GM18526 (cell line): ENCODE measurements around the gene ABCG4.

Experiments
- POLR2A ChIP-seq: IDR thresholded peaks from 3 replicates; pipeline ENCODE4 v1.6.1; 2011; ENCODE audit not compliant: insufficient read length; ENCODE audit errors: extremely low read depth

The ABCG4 gene

DNA sequence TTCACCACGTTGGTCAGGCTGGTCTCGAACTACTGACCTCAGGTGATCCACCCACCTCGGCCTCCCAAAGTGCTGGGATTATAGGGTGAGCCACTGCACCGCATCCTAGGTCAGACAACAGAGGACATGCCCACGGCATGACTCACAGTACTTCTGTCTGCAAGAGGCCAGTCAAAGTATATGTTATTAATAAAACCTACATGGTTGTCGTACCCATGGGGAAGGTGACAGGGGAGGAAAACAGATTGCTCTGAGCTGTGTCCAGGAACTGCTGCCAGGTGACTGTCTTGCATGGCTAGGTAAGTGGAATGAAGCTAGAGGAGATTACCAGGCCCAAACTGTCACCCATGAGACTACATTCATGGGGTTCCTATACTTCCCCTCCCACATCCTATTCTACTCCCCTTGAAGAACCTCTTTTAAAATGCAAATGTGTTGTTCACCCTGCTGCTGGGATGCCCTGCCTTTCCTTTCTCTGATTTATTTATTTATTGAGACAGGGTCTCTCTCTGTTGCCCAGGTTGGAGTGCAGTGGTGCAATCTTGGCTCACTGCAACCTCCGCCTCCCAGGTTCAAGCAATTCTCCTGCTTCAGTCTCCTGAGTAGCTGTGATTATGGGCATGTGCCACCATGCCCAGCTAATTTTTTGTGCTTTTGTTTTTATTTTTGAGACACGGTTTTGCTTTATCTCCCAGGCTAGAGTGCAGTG is 17.7 kb downstream of the ABCG4 start:
- no peak for TF ChIP-seq POLR2A

GRCh38 chr11:119167933-119168332 is 19.1 kb downstream of the ABCG4 start:
- TF ChIP-seq POLR2A, result no peak

DNA sequence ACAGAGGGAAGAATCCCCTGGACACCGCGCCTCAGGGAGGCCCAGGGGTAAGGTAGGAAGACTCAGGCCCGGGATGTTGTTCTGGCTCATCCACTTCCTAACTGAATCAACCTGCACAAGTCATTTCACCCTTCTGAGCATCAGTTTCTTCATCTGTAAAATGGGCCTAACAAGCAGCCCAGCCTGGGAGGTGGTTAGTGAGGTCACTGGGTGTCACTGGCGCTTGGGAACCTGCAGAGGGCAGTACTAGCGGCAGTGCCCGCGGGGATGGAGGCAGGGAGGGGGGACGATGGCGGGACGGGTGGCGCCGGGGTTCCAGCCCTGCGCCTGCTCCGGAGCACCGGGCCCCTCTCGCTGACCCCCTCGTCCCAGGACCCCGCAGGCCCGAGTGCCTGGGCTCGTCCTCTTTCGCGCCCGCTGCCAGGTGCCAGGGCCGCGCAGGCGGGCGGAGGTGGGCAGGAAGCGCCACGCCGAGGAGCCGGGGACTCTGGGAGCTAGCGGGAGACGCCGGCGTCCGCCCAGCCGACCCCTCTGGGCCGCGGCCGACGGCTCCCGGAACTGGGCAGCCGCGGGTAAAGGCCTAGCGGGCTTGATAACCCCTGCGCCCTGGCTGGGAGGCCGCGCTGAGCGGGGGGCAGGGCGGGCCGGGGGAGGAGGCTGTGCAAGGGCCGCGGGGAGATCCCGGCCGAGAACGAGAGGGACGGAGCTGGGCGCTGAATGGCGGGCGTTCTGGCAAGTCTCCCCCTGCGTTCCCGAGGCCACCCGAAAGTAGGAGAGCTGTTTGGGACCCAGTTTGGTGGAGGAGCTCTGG is 19.8 kb downstream of the ABCG4 start, which contains the start of gene NLRX1:
Gene NLRX1 (plus strand): TSS at position 255 of the 811 bp plus-strand sequence. CDS start 2,679 bp downstream, outside the sequence.
- peak; percentile 73 for TF ChIP-seq POLR2A

GRCh38 chr11:119169282-119169719 is 20.4 kb downstream of the ABCG4 start:
- no peak for TF ChIP-seq POLR2A

DNA sequence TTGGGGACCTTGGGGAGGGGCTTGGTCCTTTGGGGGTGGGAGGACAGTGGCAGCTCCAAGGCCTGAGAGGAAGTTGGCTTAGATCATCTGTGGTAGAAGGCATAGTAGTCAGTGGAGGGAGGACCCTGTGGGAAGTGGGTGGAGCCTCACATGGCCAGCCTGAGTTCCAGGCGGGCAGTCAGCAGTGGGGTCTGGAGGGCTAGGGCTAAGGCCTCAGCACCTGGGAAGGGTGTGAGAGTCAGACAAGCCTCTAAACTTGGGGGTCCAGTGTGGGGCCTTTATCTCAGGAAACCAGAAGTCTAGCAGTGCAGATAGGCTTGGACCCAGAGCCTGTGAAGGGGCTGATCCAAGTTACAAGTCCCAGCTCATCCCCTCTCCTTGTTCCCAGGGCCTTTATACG is 23.7 kb downstream of the ABCG4 start:
- no peak for TF ChIP-seq POLR2A

- no peak for TF ChIP-seq POLR2A
These were observed 24.6 kb downstream of the ABCG4 start for GRCh38 chr11:119173453-119173852.

DNA sequence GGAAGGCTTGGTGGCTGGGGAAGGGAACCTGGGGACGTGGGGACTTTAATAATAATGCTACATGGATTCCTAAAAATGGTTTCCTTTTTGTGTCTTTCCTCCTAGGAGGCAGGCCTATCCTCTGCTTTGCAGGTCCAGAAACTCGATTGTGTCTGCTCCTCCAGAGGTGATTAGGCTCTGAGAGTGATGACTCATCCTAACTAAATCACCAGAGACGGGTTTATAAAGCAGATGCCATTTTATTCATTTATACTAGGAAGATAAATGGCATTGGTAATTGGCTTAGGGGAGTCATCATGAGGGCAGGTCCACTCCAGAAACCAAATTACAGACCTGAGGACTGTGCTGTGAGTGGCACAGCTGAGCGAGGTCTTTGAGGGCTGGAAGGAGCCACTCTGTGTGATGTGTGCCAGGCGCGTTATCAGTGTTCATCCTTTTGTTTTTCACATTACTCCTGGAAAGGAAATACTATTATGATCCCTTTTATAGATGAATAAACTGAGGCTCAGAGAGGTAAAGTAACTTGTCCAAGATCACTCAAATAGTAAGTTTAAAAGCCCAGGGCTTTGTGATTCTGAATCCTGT is 26.7 kb downstream of the ABCG4 start:
- no peak for TF ChIP-seq POLR2A

DNA sequence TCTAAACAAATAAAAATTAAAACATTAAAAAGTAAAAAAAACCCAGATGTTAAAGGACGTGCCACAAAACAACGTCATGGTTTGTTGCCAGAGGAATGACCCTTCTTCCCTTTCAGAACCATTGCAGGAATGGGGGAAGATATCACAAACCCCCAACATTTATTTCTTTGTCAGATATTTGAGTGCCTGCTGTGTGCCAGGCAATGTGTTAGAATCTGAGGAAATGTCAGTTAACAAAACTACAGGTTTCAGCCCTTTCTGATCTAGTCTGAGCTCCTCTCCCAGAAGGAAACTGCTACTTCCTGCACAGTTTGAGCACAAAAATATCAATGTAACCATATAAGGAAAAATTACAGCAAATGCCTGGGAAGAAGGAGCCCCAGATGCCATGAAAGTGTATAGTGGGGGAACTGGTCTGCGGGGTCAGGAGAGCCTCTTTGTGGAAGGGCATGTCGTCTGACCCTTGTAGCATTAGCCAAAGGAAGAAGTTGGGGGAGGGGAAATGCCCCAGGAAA is 29.4 kb downstream of the ABCG4 start:
- TF ChIP-seq POLR2A, result no peak

GRCh38 chr11:119179342-119179741 is 30.5 kb downstream of the ABCG4 start:
- no peak for TF ChIP-seq POLR2A

DNA sequence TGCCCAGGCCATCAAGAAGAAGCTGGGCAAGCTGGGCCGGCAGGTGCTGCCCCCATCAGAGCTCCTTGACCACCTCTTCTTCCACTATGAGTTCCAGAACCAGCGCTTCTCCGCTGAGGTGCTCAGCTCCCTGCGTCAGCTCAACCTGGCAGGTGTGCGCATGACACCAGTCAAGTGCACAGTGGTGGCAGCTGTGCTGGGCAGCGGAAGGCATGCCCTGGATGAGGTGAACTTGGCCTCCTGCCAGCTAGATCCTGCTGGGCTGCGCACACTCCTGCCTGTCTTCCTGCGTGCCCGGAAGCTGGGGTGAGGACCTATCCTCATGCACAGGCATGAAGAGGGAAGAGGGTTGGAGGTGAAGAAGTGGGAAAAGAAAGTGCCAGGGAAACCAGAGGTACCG is 31.1 kb downstream of the ABCG4 start:
- no peak for TF ChIP-seq POLR2A

GRCh38 chr11:119180729-119181676 is 32.2 kb downstream of the ABCG4 start:
- TF ChIP-seq POLR2A, result no peak

DNA sequence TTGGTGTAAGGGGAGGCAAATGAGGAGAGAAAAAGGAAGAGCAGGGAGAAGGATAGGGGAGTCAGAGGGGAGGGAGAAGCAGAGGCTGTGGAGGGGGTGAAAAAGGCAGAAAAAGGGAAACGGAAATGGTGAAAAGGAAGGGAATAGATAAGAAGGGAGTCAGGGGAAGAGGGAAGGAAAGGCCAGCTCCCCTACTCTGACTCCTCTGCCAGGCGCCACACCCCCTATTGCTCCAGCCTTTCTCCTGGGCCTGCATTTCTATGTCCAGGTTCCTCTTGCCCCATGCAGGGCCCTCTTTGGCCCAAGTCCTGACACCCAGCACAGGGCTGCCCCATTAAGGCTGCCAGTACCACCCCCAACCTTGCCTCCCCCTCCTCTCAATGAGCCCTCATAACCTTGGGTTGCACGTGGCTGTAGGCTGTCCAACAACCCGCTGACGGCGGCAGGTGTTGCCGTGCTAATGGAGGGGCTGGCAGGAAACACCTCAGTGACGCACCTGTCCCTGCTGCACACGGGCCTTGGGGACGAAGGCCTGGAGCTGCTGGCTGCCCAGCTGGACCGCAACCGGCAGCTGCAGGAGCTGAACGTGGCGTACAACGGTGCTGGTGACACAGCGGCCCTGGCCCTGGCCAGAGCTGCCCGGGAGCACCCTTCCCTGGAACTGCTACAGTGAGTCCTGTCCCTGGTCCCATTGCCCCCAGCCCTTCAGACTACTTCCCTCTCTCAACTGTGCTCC is 33.0 kb downstream of the ABCG4 start:
- no peak for TF ChIP-seq POLR2A

- no peak for TF ChIP-seq POLR2A
These were observed 37.3 kb downstream of the ABCG4 start for GRCh38 chr11:119185981-119186634.

DNA sequence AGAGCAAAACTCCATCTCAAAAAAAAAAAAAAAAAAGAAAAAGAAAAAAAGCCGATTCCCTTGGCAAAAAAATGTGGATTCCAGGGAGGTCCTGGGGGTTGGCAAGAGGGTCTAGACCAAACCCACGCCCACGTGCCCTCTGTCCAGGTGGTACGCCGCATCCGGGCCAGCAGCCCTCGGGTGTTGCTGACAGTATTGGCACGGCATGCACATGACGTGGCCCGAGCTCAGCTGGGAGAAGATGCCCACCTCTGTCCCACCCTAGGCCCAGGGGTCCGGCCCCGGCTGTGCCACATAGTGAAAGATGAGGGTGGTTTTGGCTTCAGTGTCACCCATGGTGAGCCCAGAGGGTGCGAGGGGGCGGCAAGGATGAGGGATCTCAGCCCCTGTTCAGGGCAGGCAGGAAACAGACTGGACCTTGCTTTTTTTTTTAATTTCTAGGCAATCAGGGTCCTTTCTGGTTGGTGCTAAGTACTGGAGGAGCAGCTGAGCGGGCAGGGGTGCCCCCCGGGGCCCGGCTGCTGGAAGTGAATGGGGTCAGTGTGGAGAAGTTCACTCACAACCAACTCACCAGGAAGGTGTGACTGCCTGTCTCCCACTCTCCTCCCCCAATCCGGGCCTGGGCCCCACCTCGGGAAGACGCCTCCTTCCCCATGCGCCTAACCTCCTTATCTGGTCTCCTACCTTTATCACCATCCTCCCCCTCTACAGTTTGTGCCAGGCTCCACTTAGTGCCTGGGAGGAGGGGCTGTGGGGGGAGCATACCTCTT is 38.5 kb downstream of the ABCG4 start:
- TF ChIP-seq POLR2A, result no peak
